Measurements from ENCODE around the gene ATF7IP2. TPM values are rescaled to one million over a fixed set of nuclear protein-coding genes. Genes with fewer than 3 reads are reported as not detected.
"Not testable (repeated sequence)": the region's sequence is repeated elsewhere in the genome, so short reads cannot be mapped to it uniquely, and the experiment has no call there.

ATF7IP2 gene, protein sequence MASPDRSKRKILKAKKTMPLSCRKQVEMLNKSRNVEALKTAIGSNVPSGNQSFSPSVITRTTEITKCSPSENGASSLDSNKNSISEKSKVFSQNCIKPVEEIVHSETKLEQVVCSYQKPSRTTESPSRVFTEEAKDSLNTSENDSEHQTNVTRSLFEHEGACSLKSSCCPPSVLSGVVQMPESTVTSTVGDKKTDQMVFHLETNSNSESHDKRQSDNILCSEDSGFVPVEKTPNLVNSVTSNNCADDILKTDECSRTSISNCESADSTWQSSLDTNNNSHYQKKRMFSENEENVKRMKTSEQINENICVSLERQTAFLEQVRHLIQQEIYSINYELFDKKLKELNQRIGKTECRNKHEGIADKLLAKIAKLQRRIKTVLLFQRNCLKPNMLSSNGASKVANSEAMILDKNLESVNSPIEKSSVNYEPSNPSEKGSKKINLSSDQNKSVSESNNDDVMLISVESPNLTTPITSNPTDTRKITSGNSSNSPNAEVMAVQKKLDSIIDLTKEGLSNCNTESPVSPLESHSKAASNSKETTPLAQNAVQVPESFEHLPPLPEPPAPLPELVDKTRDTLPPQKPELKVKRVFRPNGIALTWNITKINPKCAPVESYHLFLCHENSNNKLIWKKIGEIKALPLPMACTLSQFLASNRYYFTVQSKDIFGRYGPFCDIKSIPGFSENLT
- total RNA-seq = 12.3 TPM
- long read RNA-seq, partial matches to known transcripts = 0 of 27 reads
- long read RNA-seq, other reads (novel, unspliced or antisense) = 26 of 27 reads

GRCh38 chr16:10385725-10386516 is at the start of gene ATF7IP2:
Gene ATF7IP2, plus strand, starts transcription at chr16:10386061. Its CDS starts 44,560 bp downstream, at chr16:10430621.
- no peak for TF ChIP-seq CTCF (IDR thresholded peaks at IDR 0.05)
- H3K36me3 ChIP-seq = no peaks in the 10 kb centered on the region
- H3K27me3 ChIP-seq = no peaks in the 10 kb centered on the region
- no peaks in the 10 kb centered on the region for H3K4me1 ChIP-seq
- intact Hi-C loops (cut with DNase I) = no loop called here
- no peaks in the 10 kb centered on the region for H3K9me3 ChIP-seq
- peak; percentile 99 for ATAC-seq
- peak within 1 kb of the TSS; percentile 73 for H3K27ac ChIP-seq
- H3K4me3 ChIP-seq = peak within 1 kb of the TSS; percentile 64
- DNase-seq = peak; percentile 95

DNA sequence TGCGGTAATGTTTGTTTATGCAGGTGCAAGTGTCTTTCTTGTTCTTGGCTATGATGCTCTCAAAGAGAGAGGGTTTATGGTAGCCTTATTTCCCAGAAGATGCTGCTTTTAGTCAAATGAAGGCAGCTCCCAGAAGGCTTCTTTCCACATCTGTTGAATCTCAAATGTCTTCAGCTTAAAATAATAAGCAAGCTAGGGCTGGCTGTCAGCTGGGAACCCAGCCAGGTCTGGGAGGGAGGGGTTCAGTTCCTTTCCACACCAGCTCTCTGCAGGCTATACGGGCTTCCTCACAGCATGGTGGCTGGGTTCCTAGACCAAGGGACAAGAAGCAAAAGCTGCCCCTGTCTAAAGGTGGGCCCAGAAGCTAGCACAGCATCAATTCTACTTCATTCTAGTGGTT is 47.4 kb upstream of the ATF7IP2 start:
- intact Hi-C loops (cut with DNase I) = no loop called here
- ATAC-seq = no peak
- DNase-seq = peak; percentile 22

GRCh38 chr16:10339777-10340732 is 45.8 kb upstream of the ATF7IP2 start:
- peak; percentile 15 for DNase-seq
- ATAC-seq = peak; percentile 44
- Histone ChIP-seq H3K4me1 (no peaks in the 10 kb centered on the region), H3K9me3 (peaks cover 20% of the 10 kb centered on the region), H3K36me3 (no peaks in the 10 kb centered on the region), H3K27me3 (no peaks in the 10 kb centered on the region), H3K27ac (no peak overlapping the region), H3K4me3 (no peak overlapping the region)
- no peak for TF ChIP-seq CTCF (IDR thresholded peaks at IDR 0.05)
- intact Hi-C loops (cut with DNase I) = loop anchor here (5.0 kb wide), 1 partner anchor 113 kb away; no protein-coding TSS in a partner anchor

More for the DNA sequence above, 47.4 kb upstream of the ATF7IP2 start:
- H3K27me3 ChIP-seq = no peaks in the 10 kb centered on the region
- no peaks in the 10 kb centered on the region for H3K4me1 ChIP-seq
- H3K27ac ChIP-seq = no peak overlapping the region
- no peak for TF ChIP-seq CTCF (IDR thresholded peaks at IDR 0.05)
- H3K9me3 ChIP-seq = peaks cover 15% of the 10 kb centered on the region
- H3K36me3 ChIP-seq = no peaks in the 10 kb centered on the region
- no peak overlapping the region for H3K4me3 ChIP-seq

DNA sequence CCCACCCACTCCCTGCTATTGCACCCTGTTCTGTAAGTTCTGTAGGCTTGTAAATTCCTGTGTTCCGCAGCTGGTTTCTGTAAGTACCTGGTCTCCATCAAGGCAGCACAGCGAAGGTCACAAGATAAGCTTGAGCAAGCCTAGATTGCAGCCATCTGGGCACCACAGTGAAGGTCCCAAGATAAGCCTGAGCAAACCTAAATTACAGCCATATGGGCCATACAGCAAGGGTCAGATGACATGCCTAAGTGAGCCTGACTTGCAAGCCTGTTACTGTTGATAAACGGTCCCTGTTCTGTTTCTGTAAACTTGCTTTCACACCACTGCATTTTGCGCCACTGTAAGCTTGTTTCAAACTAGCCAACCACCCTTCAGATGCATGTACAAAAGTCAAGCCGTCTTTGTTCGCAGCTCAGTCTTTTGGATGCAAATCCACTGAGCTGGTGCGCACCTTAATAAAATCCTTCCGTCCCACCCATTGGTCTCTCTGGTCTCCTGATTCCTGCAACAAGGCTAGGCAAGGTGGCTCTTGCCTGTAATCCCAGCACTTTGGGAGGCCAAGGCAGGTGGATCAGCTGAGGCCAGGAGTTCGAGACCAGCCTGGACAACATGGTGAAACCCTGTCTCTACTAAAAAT is 42.6 kb upstream of the ATF7IP2 start:
- Histone ChIP-seq H3K27ac (no peak overlapping the region), H3K36me3 (no peaks in the 10 kb centered on the region), H3K27me3 (no peaks in the 10 kb centered on the region), H3K4me1 (no peaks in the 10 kb centered on the region), H3K9me3 (peaks cover 20% of the 10 kb centered on the region), H3K4me3 (no peak overlapping the region)
- TF ChIP-seq CTCF (IDR thresholded peaks at IDR 0.05) = no peak
- intact Hi-C loops (cut with DNase I) = loop anchor here (5.0 kb wide), 1 partner anchor 116 kb away; no protein-coding TSS in a partner anchor
- DNase-seq (no peak), ATAC-seq (no peak)

DNA sequence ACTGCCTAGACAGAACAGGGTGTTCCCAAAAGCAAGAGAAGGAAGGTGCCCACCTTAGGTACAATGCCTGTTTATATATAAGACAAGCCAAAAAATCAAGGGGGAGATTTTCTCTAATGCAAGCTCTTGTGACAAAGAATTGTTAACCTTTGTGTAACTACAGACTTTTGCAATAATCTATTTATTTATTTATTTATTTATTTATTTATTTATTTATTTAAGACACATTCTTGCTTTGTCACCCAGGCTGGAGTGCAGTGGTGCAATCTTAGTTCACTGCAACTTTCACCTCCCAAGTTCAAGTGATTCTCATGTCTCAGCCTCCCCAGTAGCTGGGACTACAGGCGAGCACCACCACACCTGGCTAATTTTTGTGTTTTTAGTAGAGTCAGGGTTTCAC is 41.2 kb upstream of the ATF7IP2 start:
- not testable (repeated sequence) for H3K4me1 ChIP-seq, H3K27me3 ChIP-seq

More for the DNA sequence above, 41.2 kb upstream of the ATF7IP2 start:
- intact Hi-C loops (cut with DNase I) = loop anchor here (5.0 kb wide), 1 partner anchor 117 kb away; no protein-coding TSS in a partner anchor
- not testable (repeated sequence) for H3K4me3 ChIP-seq, DNase-seq, ATAC-seq, H3K27ac ChIP-seq, H3K36me3 ChIP-seq
- peaks cover 20% of the 10 kb centered on the region for H3K9me3 ChIP-seq

All from upper lobe of right lung (tissue), 1 donor.